GM18873 (cell line): Measurements from ENCODE around the gene CPE.
"Not testable (repeated sequence)": the region's sequence is repeated elsewhere in the genome, so short reads cannot be mapped to it uniquely, and the experiment has no call there.

Source experiments
- ATAC-seq: cut with Tn5 transposase; IDR thresholded peaks from one replicate; pipeline ENCODE4 v1.9.1; 2021; ENCODE audit warnings: mild to moderate bottlenecking, moderate library complexity, moderate number of reproducible peaks; ENCODE audit not compliant: unreplicated experiment, low FRiP score

The CPE gene

GRCh38 chr4:165378745-165379677 lies at the start of gene CPE:
Gene CPE (plus strand): TSS chr4:165379008. CDS start chr4:165379222, 214 bp downstream.
- ATAC-seq = peak; percentile 53

GRCh38 chr4:165330071-165330470 lies 48.7 kb upstream of the CPE start:
- ATAC-seq = no peak

- no peak for ATAC-seq
These were observed 48.1 kb upstream of the CPE start for GRCh38 chr4:165330666-165331065.

- no peak for ATAC-seq
These were observed 47.4 kb upstream of the CPE start for GRCh38 chr4:165331359-165331758.

GRCh38 chr4:165331823-165332222 lies 47.0 kb upstream of the CPE start:
- no peak for ATAC-seq

- ATAC-seq = no peak
These were observed 46.3 kb upstream of the CPE start for GRCh38 chr4:165332502-165332901.

- ATAC-seq = no peak
These were observed 43.6 kb upstream of the CPE start for GRCh38 chr4:165335163-165335703.

- ATAC-seq = no peak
These were observed 42.1 kb upstream of the CPE start for GRCh38 chr4:165336743-165337142.

GRCh38 chr4:165342340-165342739 lies 36.5 kb upstream of the CPE start:
- ATAC-seq = not testable (repeated sequence)

GRCh38 chr4:165343353-165344191 lies 35.2 kb upstream of the CPE start:
- no peak for ATAC-seq

GRCh38 chr4:165345666-165346417 lies 33.0 kb upstream of the CPE start:
- no peak for ATAC-seq

- no peak for ATAC-seq
These were observed 30.9 kb upstream of the CPE start for GRCh38 chr4:165347647-165348569.

GRCh38 chr4:165351359-165352130 lies 27.3 kb upstream of the CPE start:
- ATAC-seq = no peak

- peak; percentile 59 for ATAC-seq
These were observed 22.9 kb upstream of the CPE start for GRCh38 chr4:165355900-165356300.

GRCh38 chr4:165359506-165359905 lies 19.3 kb upstream of the CPE start:
- ATAC-seq = no peak

- ATAC-seq = no peak
These were observed 18.6 kb upstream of the CPE start for GRCh38 chr4:165360041-165360695.

- no peak for ATAC-seq
These were observed 17.7 kb upstream of the CPE start for GRCh38 chr4:165360985-165361670.
